Keratinocyte (primary cell): ENCODE data around the gene CFAP61.

Experiments used
- CTCF ChIP-seq, 3 experiments: IDR thresholded peaks in 1 of 3; conservative IDR thresholded peaks in 1 of 3; optimal IDR thresholded peaks in 1 of 3; 2 replicates in 2 of 3; 3 replicates in 1 of 3; pipeline versions ENCODE3 to v1.5.1; 2011; ENCODE audit warnings: low read length in 3 of 3, mild to moderate bottlenecking in 3 of 3, moderate library complexity in 2 of 3, control low read depth in 1 of 3, inconsistent platforms in 1 of 3; ENCODE audit not compliant: insufficient read depth in 2 of 3; ENCODE audit errors: extremely low read depth in 1 of 3
- EZH2 ChIP-seq: IDR thresholded peaks from one replicate; pipeline ENCODE4 v1.6.1; 2012; ENCODE audit warnings: inconsistent platforms, mild to moderate bottlenecking, low read length, moderate library complexity

GRCh38 chr20:20261159-20261558 lies 208.8 kb downstream of the CFAP61 start:
- TF ChIP-seq CTCF (optimal IDR thresholded peaks at IDR 0.05 in 1 of 3, IDR thresholded peaks at IDR 0.05 in 1 of 3, conservative IDR thresholded peaks at IDR 0.05 in 1 of 3; ENCODE audit: extremely low read depth in 1 of 3, insufficient read depth in 2 of 3, low read length in 3 of 3): no peak
- TF ChIP-seq EZH2: no peak
